ENCODE measurements around the gene SMU1. TPM values are rescaled to one million over a fixed set of nuclear protein-coding genes. Genes with fewer than 3 reads are reported as not detected.

The SMU1 gene
- total RNA-seq: 10 to 100 TPM; 27.4 to 27.6 TPM

DNA sequence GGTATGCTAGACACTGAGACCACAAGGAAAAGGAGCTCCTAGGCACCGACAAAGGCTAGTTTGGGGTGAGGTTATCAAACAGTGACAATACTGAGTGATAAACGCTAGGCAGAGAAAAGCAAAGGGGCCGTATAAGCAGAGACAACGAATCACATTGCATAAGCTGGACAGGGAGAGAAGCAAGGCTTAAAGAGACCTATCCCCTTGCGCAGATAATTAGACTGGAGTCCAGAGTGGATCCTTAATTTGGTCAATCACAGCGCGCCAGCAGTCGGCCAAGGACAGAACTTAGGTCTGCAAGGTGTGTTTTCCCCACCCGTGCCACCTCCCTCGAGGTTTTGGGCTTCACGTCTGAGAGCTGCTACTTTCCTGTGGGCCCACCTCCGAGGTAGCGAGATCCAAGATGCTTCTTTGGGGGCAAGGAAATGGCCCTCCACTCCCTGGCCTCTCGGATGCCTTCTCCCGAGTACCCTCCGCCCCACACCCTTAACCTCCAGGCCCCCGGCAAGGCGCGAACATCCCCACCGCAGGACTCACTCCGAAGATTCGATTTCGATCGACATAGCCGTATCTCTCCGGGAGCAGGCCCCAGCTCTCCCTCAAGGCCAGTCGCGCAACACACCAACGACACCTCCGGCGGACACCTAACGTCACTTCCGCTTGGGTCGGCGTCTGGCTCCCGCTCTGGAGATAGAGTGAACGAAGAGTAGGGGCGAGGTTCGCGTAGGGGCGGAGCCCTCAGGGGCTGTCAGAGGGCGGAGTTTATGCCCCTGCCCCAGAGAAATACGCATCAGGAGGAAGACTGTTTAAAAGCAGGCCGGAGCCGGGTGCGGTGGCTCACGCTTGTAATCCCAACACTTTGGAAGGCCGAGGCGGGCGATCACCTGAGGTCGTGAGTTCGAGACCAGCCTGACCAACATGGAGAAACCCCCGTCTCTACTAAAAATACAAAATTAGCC is at the start of gene SMU1:
Gene SMU1 (minus strand): TSS at position 629 of the 959 bp plus-strand sequence. CDS start 66 bp downstream, at position 563.
- CTCF ChIA-PET: interaction anchor here (0.5 kb wide), 1 partner anchor 58 kb away, joined by 3 read pairs; no protein-coding TSS in a partner anchor
- POLR2A ChIA-PET: interaction anchor here (0.7 to 1.2 kb wide), 3 partner anchors 52 to 95 kb away, joined by 3 to 6 read pairs (median 5); partner anchors contain the start of genes B4GALT1 and DNAJA1

GRCh38 chr9:33125461-33125860 is 49.0 kb upstream of the SMU1 start:
- CTCF ChIA-PET: no interaction called here
- POLR2A ChIA-PET: no interaction called here

- CTCF ChIA-PET: no interaction called here
- POLR2A ChIA-PET: no interaction called here
These were observed 48.4 kb upstream of the SMU1 start for GRCh38 chr9:33124751-33125381.

DNA sequence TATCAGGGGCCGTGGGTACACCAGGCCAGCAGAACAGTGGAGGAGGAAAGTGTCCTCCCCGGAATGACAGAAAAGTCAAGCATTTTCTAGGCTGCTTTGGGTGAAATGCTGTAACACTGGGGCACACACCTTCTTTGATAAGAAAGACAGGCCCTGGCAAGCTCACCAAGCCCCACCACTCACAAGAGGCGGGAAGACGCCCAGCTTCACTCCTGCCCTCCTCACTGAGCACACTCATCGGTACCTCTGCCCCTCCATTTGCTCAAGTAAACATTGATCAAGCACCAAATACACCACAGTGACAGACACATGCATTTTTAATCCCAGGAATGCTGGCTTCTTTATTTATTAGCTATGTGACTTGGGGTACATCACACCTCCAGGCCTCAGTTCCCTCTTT is 47.6 kb upstream of the SMU1 start:
- POLR2A ChIA-PET: no interaction called here

DNA sequence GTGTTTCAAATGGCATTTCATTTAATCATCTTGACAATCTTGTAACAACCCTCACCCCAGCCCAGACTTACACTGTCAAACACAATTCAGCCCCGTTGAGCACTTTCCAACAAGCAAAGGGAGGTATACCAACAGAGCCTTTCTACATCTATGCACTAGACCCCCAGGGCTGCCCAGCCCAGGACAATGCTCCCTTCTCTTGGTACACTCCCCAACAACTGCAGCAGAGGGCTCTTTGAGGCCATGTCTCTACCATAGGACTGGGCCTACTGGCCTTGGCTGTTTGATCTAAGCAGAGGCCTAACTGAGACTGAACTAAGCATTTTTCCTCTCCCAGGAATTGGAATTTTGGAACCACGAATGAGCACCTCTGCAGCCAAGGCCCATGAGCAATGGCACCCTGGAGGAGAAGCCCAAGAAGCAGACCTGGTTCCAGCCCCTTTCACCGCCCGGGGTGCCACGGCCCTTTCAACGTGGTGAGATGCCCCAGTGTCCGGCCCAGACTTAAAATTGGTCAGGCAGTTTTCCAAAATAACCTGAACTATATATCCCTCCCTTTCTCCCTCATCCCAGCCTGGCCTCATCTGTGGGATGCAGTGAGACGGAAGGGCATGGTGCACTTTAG is 47.0 kb upstream of the SMU1 start:
- POLR2A ChIA-PET: no interaction called here
- CTCF ChIA-PET: no interaction called here

More for the DNA sequence above, 47.6 kb upstream of the SMU1 start:
- CTCF ChIA-PET: no interaction called here

DNA sequence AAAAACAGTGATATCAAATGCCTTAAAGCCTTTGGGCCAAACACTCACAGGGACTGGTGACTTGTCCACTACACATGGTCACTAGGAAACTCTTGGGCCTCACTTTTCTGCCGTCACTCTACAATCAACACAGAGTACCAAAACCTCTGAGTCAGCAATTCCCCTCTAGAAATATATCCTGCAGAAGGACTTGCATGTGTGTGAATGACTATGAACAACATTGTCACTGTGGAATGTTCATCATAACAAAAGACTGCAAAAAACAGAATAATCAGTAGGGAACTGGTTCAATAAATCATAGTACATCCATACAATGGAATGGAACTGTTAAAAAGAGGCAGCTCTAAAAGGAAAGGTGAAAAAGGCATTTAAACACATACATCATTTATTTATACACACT is 44.1 kb upstream of the SMU1 start:
- CTCF ChIA-PET: no interaction called here
- POLR2A ChIA-PET: no interaction called here

- ChIA-PET POLR2A (no interaction called here), CTCF (no interaction called here)
These were observed 41.3 kb upstream of the SMU1 start for GRCh38 chr9:33117796-33118195.

- ChIA-PET CTCF (no interaction called here), POLR2A (no interaction called here)
These were observed 40.8 kb upstream of the SMU1 start for GRCh38 chr9:33117306-33117705.

GRCh38 chr9:33116860-33117259 is 40.4 kb upstream of the SMU1 start:
- CTCF ChIA-PET: no interaction called here
- POLR2A ChIA-PET: no interaction called here

DNA sequence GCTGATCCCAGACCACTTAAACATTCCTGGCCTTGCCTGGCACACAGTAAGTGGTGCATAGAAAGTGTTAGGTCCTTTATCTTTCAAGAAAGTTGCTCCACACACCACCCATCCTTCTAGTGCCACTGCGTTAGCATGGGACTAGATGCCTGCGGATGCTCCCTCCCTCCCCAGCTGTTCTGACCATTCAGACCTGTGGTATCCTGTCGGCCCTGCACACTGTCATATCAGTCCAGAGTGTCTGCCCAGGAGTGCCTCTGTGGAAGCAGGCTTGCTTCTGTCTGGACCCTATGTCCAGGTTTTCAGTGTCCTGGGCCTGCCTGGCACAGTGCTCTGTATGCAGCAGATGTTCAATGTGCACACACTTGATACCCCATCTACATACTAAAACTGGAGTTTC is 38.3 kb upstream of the SMU1 start:
- ChIA-PET CTCF (no interaction called here), POLR2A (no interaction called here)

GRCh38 chr9:33113799-33114547 is 37.5 kb upstream of the SMU1 start:
- POLR2A ChIA-PET: no interaction called here
- CTCF ChIA-PET: no interaction called here

DNA sequence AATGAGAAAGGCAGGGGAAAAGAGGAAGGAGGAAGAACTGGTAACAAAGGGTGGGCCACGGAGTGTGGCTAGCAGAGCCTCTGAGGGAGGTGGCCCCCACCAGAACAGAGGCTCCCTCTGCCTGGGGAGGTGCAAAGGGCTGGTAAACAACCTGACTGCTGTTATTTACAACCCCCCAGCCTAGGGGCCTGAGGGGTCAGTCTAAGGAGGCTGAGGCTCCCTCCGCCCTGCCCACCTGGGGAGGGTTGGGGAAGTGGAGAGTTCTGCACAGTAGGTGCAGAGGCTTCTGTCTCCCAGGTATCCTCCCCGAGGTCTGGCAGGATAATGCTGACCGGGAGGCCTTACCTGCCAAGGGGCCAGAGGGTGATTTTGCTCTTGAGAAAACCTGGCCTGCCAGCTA is 35.6 kb upstream of the SMU1 start:
- ChIA-PET CTCF (no interaction called here), POLR2A (no interaction called here)

- CTCF ChIA-PET: no interaction called here
- POLR2A ChIA-PET: no interaction called here
These were observed 35.2 kb upstream of the SMU1 start for GRCh38 chr9:33111631-33112030.

DNA sequence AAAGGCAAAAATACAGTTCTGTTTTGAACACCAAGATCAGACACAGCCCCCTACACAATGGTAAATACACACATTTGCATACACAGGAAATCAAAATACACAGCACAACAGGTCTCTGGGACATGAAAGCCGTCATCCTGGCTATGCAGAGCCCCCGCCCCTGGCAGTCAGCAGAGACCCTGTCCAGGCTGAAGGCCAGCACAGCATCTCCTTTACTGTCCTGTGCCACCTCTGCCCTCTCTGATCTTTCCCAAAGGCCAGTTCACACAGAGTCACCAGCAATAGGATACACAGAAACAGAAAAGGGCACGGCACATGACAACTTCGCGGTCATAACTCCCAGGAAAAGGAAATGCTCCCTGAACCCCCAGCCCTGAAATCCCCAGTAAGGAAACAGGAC is 34.2 kb upstream of the SMU1 start:
- ChIA-PET POLR2A (no interaction called here), CTCF (no interaction called here)

GRCh38 chr9:33109850-33110595 is 33.5 kb upstream of the SMU1 start:
- ChIA-PET POLR2A (no interaction called here), CTCF (no interaction called here)

DNA sequence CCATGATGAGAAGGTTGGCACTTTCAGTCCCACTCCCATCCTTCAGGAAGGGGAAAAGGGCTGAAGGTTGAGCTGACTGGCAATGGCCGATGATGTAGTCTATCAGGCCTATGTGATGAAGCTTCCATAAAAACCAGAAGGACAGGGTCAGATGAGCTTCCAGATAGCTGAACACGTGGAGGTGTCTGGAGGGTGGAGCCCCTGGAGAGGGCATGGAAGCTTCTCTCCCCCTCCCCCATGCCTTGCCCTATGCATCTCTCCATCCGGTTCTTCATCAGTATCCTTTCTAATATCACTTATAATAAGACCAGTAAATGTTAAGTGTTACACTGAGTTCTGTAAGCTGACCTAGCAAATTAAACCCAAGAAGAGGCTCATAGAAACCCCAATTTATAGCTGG is 32.6 kb upstream of the SMU1 start:
- POLR2A ChIA-PET: no interaction called here
- CTCF ChIA-PET: interaction anchor here (0.6 kb wide), 1 partner anchor 87 kb away, joined by 3 read pairs; no protein-coding TSS in a partner anchor

- ChIA-PET POLR2A (no interaction called here), CTCF (interaction anchor here (0.6 kb wide), 1 partner anchor 87 kb away, joined by 3 read pairs; no protein-coding TSS in a partner anchor)
These were observed 32.0 kb upstream of the SMU1 start for GRCh38 chr9:33108472-33108871.

- CTCF ChIA-PET: no interaction called here
- POLR2A ChIA-PET: no interaction called here
These were observed 31.3 kb upstream of the SMU1 start for GRCh38 chr9:33107762-33108161.

DNA sequence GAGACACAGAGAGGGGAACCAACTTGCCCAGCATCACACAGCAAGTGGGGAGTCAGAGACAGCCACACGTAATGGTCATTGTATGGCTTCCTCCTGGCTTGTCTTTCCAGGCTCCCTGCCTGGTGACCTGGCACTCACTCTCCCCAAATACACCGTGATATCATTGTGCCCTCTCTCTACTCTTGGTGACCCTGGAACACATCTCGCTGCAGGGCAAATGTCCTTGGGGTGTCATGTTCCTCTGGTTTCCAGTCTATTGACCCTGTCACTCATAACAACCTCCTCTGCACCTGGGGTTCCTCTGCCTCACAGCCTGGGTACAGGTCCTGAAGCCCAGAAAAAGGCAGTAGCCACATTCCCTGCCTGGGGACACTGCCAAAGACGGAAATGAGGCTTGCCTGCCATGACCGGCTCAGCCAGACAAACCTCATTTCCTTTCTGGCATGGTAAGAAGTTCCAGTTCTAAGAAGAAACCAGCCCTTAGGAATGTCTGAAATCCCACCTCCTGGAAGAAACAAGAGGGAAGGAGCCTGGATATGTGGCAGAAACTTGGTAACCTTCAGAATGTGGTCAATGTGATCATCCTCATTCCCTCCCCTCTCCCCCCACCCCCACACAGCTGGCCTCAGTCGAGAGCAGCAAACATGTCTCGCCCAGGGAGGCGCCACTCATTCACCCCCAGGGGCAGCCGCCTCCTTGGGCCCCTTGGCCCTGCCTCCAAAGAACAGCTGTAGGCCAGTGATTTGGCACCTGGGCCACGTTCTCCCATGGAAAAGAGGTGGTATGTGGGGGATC is 30.6 kb upstream of the SMU1 start:
- ChIA-PET CTCF (interaction anchor here (0.6 kb wide), 1 partner anchor 85 kb away, joined by 3 read pairs; no protein-coding TSS in a partner anchor), POLR2A (no interaction called here)

Measured in activated CD8-positive, alpha-beta memory T cell treated with anti-CD3 and anti-CD28 coated beads for 36 hours (primary cell).